ENCODE data around the gene CDH24.

Gene CDH24

GRCh38 chr14:23053426-23053825, 3.9 kb downstream of the CDH24 start:
- no peak for TF ChIP-seq GABPA (IDR thresholded peaks at IDR 0.05; ENCODE audit: low read depth)
- TF ChIP-seq POLR2AphosphoS5 (IDR thresholded peaks at IDR 0.05; ENCODE audit: low read depth), result no peak
- no peak for TF ChIP-seq REST (IDR thresholded peaks at IDR 0.05; ENCODE audit: insufficient replicate concordance, low read depth)
- no peak for TF ChIP-seq CTCF (IDR thresholded peaks at IDR 0.05; ENCODE audit: insufficient read depth, low read length)
- no peak for TF ChIP-seq SPI1 (IDR thresholded peaks at IDR 0.05; ENCODE audit: borderline replicate concordance, low read depth)
- Histone ChIP-seq H3K27ac (replicated peaks) (no peak overlapping the region), H3K27me3 (ENCODE audit: insufficient read depth, poor library complexity, severe bottlenecking) (no peaks in the 10 kb centered on the region), H3K4me3 (replicated peaks; ENCODE audit: insufficient read depth, low read length) (no peak overlapping the region)
- DNase-seq (ENCODE audit: low read depth in 1 of 2, low spot score in 1 of 2), result no peak

GRCh38 chr14:23052671-23053070, 4.6 kb downstream of the CDH24 start:
- no peaks in the 10 kb centered on the region for H3K27me3 ChIP-seq (ENCODE audit: insufficient read depth, poor library complexity, severe bottlenecking)
- no peak overlapping the region for H3K27ac ChIP-seq (replicated peaks)
- TF ChIP-seq CTCF (IDR thresholded peaks at IDR 0.05; ENCODE audit: insufficient read depth, low read length) (no peak), SPI1 (IDR thresholded peaks at IDR 0.05; ENCODE audit: borderline replicate concordance, low read depth) (no peak)
- H3K4me3 ChIP-seq (replicated peaks; ENCODE audit: insufficient read depth, low read length), result no peak overlapping the region
- no peak for DNase-seq (ENCODE audit: low read depth in 1 of 2, low spot score in 1 of 2)

- Histone ChIP-seq H3K27me3 (ENCODE audit: insufficient read depth, poor library complexity, severe bottlenecking) (no peaks in the 10 kb centered on the region), H3K4me3 (replicated peaks; ENCODE audit: insufficient read depth, low read length) (no peak overlapping the region), H3K27ac (replicated peaks) (no peak overlapping the region)
- TF ChIP-seq SPI1 (IDR thresholded peaks at IDR 0.05; ENCODE audit: borderline replicate concordance, low read depth) (no peak), CTCF (IDR thresholded peaks at IDR 0.05; ENCODE audit: insufficient read depth, low read length) (no peak), GABPA (IDR thresholded peaks at IDR 0.05; ENCODE audit: low read depth) (no peak), REST (IDR thresholded peaks at IDR 0.05; ENCODE audit: insufficient replicate concordance, low read depth) (no peak), POLR2AphosphoS5 (IDR thresholded peaks at IDR 0.05; ENCODE audit: low read depth) (no peak)
- DNase-seq (ENCODE audit: low read depth in 1 of 2, low spot score in 1 of 2), result no peak
Measured at GRCh38 chr14:23052182-23052623, 5.1 kb downstream of the CDH24 start.

Data from HL-60 (cell line).